Measurements from ENCODE around the gene PSMC1.

PSMC1 gene

DNA sequence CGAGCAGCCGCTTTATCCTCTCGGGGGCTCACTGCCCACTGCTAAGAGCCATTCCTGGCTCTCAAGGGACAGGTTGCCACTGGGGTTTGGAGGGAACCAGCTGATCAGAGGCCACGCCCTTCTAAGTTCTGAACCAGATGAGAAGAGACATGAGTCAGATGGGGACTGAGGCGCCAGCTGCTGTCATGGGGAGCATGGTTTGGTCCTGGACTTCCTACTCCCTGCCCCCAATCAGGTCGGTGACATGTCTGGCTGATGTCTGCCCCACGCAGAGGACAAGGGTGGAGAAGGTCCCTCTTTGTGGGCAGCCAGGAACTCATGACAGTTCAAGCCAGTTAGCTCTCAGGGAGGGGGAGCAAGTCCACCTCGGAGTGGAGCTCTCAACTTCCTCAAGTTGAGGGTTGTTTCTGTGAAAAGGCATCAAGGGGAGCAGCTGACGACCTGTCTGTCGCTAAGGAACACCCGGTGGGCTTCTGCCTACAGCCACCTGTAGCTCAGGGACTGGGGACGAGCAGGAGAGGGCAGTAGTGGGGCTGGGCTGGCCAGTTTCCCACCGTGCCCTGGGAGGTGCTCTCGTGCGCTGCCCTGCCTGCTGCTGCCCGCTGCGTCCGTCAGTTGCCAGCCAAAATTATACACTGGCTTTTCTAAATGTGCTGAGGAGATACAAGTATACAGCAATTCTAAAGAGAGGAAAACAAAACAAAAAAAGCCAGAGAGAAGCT, 20.5 kb downstream of the PSMC1 start:
- TF ChIP-seq CTCF (IDR thresholded peaks at IDR 0.05; ENCODE audit: control insufficient read depth, extremely low read depth, insufficient read depth) = no peak
- DNase-seq (ENCODE audit: low read depth) = no peak
- H3K4me3 ChIP-seq (ENCODE audit: low read depth, low read length) = no peak overlapping the region

DNA sequence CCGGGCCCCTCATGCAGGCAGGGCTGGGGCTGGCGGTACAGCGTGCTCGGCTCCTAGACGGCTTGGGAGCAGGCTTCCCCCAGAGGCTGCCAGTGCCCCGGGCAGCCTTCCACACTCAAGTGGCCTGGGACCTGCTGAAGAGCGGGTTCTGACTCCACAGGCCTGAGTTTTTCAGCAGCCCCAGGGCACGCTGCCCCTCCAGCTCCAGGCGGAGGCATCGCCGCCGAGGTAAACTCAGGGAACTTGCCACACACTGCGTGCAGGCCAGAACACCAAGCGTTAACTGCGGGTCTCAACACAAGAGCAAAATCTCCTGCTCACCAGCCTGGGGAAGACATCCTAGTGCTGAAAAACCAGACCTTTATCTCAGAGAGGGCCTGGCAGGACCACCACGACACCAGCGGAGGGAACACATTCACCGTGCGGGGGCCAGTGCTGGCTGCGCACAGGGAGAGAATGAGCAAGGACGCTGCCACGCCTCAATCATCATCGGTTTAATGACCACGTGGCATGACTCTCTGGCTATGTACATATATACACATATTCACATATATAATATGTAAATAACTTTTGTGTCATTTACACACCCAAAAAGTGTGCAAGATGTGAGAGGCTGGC, 21.3 kb downstream of the PSMC1 start:
- TF ChIP-seq CTCF (IDR thresholded peaks at IDR 0.05; ENCODE audit: control insufficient read depth, extremely low read depth, insufficient read depth) = no peak
- no peak for DNase-seq (ENCODE audit: low read depth)
- H3K4me3 ChIP-seq (ENCODE audit: low read depth, low read length) = no peak overlapping the region

GRCh38 chr14:90278199-90279175, 22.1 kb downstream of the PSMC1 start:
- no peak for DNase-seq (ENCODE audit: low read depth)
- TF ChIP-seq CTCF (IDR thresholded peaks at IDR 0.05; ENCODE audit: control insufficient read depth, extremely low read depth, insufficient read depth) = no peak
- no peak overlapping the region for H3K4me3 ChIP-seq (ENCODE audit: low read depth, low read length)

DNA sequence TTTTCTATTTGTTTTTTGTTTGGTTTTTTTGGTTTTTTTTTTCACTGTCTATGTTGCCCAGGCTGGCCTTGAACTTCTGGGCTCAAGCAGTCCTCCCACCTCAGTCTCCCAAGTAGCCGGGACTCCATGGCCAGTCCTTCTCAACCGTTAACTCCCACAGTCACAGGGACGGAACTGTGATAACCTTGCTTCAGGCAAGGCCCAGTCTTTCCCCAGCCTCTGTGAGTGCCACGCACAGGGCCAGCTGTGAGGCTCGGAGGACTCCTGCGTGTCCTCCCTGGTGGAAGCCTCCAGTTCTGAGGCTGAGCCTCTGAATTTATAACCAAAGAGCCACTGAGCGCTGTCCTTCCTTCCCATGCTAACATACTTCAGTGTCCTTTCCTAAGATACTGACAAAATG, 23.7 kb downstream of the PSMC1 start:
- H3K4me3 ChIP-seq (ENCODE audit: low read depth, low read length) = no peak overlapping the region
- no peak for TF ChIP-seq CTCF (IDR thresholded peaks at IDR 0.05; ENCODE audit: control insufficient read depth, extremely low read depth, insufficient read depth)
- DNase-seq (ENCODE audit: low read depth) = no peak

DNA sequence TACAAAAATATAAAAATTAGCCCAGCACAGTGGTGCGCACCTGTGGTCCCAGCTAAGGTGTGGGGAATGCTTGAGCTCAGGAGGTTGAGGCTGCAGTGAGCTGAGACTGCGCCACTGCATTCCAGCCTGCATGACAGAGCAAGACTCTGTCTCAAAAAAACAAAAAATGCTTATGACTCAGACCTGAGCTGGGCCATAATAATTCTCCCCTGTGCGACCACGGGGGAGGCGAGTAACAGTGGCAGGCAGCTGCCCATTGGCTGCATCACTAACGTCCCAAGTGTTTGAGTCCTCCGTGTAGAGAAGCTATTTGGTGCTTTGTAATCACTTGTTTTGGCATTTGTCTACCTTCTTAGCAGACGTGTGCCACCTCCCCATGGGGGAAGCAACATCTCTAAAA, 24.9 kb downstream of the PSMC1 start:
- no peak for TF ChIP-seq CTCF (IDR thresholded peaks at IDR 0.05; ENCODE audit: control insufficient read depth, extremely low read depth, insufficient read depth)
- no peak for DNase-seq (ENCODE audit: low read depth)
- H3K4me3 ChIP-seq (ENCODE audit: low read depth, low read length) = no peak overlapping the region

DNA sequence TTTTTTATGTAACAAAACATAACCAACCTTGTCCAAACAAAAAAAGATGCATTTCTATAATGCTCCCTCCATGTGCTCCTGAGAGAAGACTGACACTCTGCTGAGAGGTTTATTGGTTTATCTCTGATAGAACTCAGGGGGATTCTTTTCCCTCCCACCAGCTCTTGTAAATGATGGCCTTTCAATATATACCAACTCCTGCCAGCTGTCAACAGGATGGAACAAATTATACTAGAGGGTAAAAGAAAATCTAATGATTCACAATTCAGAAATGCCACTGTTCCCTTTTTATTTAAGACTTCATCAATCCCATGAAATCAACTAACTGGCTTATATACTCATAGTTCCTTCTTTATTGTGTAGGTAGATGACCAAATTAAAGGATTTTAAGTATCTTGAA, 25.4 kb downstream of the PSMC1 start:
- TF ChIP-seq CTCF (IDR thresholded peaks at IDR 0.05; ENCODE audit: control insufficient read depth, extremely low read depth, insufficient read depth) = no peak
- no peak overlapping the region for H3K4me3 ChIP-seq (ENCODE audit: low read depth, low read length)
- DNase-seq (ENCODE audit: low read depth) = no peak

Measured in LNCaP clone FGC (cell line).